Heart left ventricle (tissue), 13 donors: ENCODE data around the gene FAM210A.

Experiments
- CTCF ChIP-seq, 12 donors: fragments of 200-600 bp; sonication (generic) in 4 of 12; IDR thresholded peaks; one replicate each; pipeline versions ENCODE4 v1.5.0 to v1.8.0; 2018 to 2022; ENCODE audit warnings: antibody characterized with exemption in 12 of 12, mild to moderate bottlenecking in 5 of 12
- POLR2A ChIP-seq, 2 donors: fragments of 450-650 bp; IDR thresholded peaks; one replicate each; pipeline ENCODE4 v1.6.1; 2017; ENCODE audit warnings: antibody characterized with exemption in 2 of 2, mild to moderate bottlenecking in 2 of 2, moderate library complexity in 2 of 2
- donor health status: ischemic (EF 13 %, LVEDD 7.1; RV severe dilation, severe dysfunction).
- donor health status: DM: no; HTN: yes; CAD: no.
- donor health status: DM: no; HTN: no; CAD: no.
- donor health status: ischemic (EF 25% LVEDD 6.9; RV normal size, moderate dysfunction).
- donor health status: ischemic (EF 25% LVEDD 5.7; RV mildly dilated, moderate dysfunction).
- donor health status: ischemic (EF 35%, LVEDD 5.7; RV mildly dilated, moderate dysfunction).
- donor health status: nonischemic (EF 11% LVEDD 7.7; RV severe dilation, severe dysfunction).
- donor health status: DM: yes; HTN: yes; CAD: no.
- donor health status: PGD.
- donor health status: ischemic (EF 29% LVEDD 5.4; RV normal size, mild dysfunction).
- donor health status: nonischemic (EF 23%, LVEDD 6.1; RV moderate dilation, normal function).

DNA sequence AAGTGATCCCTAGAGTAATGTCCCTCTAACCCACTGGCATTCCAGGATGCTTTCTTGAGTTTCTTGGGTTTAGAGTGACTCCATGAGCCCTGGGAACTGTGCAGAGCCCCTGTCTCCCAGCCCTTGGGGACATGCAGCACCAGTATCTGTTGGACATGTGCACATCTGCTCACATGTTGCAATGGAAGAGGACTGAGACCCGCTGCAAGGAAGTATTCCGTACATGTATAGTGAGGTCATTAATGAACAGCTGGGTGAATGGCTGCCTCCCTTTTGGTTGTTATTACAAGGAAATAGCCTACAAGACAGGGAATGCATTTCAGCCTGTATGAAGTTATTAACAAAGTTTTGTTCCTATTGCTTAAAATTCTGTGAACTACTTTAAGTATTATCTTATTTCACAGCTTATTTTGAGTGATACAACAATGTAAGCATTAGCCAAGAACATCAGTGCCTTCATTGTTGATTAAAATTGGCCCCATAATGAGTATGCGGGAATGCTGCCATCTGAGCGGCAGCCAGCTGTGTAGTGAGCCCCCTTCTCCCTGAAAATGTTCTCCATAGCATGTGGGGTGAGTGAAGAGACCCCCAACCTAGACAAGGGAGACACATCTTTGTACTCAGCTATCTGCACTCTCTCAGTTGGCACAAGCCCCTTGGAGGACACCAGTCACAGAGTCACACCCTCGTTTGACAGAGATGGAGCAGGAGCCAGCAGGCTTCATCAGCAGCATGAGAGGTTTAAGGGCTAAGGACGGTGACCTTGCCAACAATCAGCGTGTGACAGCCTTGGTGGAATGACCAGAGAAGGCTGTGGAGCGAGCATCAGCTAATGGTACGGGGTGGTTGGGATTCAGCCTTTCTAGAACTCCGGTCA, 87.4 kb downstream of the FAM210A start:
- TF ChIP-seq POLR2A (IDR thresholded peaks at IDR 0.05) = no peak
- TF ChIP-seq CTCF (IDR thresholded peaks at IDR 0.05) = no peak
